Astrocyte (in vitro differentiated cells and primary cell): ENCODE measurements around the gene SCAI.

Experiments used
- EZH2 ChIP-seq: IDR thresholded peaks from 2 replicates; pipeline ENCODE4 v1.6.1; 2012; ENCODE audit warnings: mild to moderate bottlenecking, low read length, inconsistent platforms; ENCODE audit not compliant: insufficient read depth
- TF ChIP-seq, protein P1 (sequence below): IDR thresholded peaks from 2 replicates; pipeline ENCODE4 v1.5.1; 2011; ENCODE audit warnings: low read depth, mild to moderate bottlenecking, inconsistent platforms, low read length, moderate library complexity; ENCODE audit not compliant: insufficient read depth

DNA sequence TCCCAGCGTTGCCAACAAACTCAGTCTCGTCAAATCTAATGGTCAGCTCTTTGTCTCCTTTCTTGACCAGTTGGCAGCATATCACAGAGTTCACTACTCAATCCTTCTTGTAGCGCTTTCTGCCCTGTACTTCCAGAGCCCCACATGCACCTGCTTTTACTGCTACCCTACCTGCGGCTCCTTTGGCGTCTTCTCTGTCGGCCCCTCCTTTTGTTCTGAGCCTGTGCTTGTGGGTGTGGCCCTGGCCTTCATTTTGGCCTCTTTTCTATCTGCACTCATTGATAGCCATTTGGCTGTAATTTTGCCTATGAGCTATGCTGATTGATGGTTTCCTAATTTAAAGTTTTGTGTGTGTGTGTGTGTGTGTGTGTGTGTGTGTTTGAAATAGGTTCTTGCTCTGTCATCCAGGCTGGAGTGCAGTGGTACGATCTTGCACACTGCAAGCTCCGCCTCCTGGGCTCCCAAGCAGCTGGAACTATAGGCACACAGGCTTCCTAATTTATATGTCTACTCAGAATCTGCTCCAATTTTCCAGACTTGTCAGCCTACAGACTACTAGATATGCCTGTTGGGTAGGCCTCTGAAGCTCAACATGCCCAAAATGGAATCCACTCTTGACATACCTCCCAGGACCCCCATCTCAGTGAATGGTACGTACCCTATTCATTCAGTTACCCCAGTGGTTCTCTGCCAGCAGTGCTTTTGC lies 249.1 kb downstream of the SCAI start:
- no peak for TF ChIP-seq EZH2
- TF ChIP-seq, protein P1, sequence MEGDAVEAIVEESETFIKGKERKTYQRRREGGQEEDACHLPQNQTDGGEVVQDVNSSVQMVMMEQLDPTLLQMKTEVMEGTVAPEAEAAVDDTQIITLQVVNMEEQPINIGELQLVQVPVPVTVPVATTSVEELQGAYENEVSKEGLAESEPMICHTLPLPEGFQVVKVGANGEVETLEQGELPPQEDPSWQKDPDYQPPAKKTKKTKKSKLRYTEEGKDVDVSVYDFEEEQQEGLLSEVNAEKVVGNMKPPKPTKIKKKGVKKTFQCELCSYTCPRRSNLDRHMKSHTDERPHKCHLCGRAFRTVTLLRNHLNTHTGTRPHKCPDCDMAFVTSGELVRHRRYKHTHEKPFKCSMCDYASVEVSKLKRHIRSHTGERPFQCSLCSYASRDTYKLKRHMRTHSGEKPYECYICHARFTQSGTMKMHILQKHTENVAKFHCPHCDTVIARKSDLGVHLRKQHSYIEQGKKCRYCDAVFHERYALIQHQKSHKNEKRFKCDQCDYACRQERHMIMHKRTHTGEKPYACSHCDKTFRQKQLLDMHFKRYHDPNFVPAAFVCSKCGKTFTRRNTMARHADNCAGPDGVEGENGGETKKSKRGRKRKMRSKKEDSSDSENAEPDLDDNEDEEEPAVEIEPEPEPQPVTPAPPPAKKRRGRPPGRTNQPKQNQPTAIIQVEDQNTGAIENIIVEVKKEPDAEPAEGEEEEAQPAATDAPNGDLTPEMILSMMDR, result no peak
